Stimulated activated CD4-positive, alpha-beta T cell treated with anti-CD3 and anti-CD28 coated beads, Interleukin-1b, Interleukin-23, amount 100 ng/mL, for 24 hours (primary cell): Measurements from ENCODE around the gene NT5M.

ENCODE experiments used
- DNase-seq, 4 experiments: peaks; one replicate each; pipeline ENCODE4 v3.0.0-alpha.2; 2020; ENCODE audit warnings: low read depth in 4 of 4, low spot score in 1 of 4

NT5M gene

GRCh38 chr17:17342242-17342945, 39.2 kb downstream of the NT5M start:
- DNase-seq, result no peak

- DNase-seq, result no peak
These were observed 40.1 kb downstream of the NT5M start for GRCh38 chr17:17343160-17343735.

DNA sequence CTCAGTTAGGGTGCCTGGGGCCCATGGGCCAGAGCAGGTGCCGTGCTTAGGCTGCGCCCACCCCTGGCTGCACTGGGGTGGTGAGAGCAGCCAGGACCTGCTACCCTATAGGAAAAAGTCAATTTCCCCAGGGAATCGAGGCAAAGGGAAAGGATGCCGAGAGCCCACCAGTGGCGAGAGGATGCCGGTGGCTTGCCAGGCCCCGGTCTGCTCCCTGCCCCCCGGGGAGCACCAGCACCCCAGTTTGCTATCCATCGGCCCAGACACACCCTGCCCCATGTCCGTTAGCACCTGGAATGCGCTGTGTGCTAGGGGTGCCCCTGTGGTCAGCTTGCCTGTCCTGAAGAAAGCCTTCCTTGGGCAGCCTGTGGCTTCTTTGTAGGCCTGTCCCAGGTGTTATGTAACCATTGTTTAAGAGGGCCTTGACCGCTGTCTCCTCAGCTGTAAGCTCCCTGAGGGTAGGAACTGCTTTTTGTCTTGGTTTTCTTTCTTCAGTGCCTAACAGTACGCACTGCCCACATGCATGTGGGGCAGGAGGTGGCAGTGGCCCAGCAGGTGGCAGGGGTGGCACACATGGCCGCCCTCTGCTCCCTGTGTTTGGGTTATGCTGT, 40.8 kb downstream of the NT5M start:
- no peak for DNase-seq

DNA sequence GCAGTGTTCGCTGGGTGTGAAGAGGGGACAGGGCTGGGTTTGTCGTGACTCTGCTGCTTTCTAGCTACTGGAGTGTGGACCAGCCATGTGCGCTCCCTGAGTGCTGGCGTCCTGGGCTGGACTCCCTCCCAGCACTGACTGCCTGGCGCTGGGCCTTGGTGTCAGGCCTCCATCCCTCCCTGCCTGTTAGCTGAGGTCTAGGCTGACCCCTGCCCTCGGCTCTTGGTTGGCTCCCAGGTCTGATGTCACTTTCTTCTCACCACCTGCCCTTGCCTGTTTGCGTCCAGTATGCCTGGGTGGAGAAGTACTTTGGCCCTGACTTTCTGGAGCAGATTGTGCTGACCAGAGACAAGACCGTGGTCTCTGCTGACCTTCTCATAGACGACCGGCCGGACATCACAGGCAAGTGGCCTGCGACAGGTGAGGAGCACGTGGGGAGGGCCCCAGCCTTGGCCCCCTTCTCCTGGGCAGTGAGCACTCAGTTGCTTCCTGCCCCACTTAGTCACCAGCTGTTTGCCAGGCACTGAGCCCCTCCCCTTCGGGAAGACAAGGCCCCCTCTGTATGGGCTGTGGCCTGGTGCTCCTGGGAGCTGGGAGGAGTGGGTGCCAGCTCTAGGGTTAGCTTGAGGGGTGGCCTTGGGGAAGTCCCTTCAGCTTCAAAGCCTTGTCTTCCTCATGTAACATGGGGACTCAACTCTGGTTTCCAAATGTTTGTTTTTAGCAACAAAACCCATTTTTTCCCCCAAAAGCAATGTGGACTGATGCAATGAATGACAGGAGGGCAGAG, 41.5 kb downstream of the NT5M start:
- no peak for DNase-seq

- DNase-seq, result no peak
These were observed 42.1 kb downstream of the NT5M start for GRCh38 chr17:17345294-17345597.

DNA sequence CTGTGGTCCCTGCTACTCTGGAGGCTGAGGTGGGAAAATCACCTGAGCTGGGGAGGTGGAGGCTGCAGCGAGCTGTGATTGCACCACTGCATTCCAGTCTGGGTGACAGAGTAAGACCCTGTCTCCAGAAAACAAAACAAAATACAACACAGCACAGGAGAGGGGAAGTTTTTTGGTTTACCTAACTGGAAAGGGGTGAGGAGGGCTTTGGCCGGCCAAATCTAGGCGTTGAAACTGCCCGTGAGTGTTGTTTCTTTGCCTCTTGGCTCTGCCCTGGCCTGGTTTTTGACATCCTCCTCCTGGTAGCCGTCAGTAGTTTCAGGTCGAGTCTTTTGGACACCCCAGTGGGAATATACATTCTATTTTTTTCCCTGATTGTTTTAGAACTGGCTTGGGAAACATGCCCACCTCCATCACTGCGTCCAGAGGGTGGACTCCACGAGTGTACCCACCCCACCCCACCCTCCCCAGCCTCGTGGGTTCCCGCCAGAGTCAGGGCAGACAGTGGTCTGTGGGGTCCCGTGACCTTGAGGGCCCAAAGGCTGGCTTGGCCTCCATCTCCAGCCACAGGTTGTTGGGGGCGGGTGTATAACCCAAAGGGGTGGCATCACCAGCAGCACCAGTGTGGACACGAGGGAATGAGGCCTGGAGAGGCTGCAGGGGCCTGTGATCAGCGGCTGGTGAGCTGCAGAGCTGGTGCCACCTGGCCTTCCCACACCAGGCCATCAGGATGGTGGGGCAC, 42.7 kb downstream of the NT5M start:
- DNase-seq, result no peak

DNA sequence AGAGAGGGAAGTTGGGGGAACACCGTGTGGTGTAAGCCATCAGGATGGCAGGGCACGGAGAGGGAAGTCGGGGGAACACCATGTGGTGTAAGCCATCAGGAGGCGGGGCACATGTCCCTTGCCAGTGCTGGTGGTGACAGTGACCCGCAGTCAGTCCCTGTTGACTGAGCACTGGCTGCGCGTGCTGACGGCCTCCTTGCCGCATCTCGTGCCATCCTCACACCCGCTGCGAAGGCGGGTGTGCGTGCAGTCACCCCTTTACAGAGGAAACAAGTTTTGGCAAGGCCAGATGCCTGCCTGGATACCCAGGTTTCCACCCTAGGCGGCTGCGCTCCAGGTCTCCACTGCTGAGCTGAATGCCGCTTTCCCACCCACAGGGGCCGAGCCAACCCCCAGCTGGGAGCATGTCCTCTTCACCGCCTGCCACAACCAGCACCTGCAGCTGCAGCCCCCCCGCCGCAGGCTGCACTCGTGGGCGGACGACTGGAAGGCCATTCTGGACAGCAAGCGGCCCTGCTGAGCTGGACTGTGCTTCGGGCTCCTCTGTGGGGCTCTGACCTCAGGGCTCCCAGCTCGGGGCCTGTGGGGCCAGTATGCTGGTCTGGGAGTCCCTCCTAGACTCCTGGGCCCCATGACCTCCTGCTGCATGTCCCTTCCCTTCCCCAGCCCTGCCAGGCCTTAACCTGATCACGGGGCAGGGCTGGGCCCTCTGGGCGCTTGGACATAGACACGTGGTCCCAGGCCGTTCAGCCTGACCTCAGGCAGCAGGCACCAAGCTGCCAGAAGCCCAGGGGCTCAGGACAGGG, 43.5 kb downstream of the NT5M start:
- DNase-seq, result no peak

- DNase-seq, result no peak
These were observed 44.2 kb downstream of the NT5M start for GRCh38 chr17:17347234-17347955.

DNA sequence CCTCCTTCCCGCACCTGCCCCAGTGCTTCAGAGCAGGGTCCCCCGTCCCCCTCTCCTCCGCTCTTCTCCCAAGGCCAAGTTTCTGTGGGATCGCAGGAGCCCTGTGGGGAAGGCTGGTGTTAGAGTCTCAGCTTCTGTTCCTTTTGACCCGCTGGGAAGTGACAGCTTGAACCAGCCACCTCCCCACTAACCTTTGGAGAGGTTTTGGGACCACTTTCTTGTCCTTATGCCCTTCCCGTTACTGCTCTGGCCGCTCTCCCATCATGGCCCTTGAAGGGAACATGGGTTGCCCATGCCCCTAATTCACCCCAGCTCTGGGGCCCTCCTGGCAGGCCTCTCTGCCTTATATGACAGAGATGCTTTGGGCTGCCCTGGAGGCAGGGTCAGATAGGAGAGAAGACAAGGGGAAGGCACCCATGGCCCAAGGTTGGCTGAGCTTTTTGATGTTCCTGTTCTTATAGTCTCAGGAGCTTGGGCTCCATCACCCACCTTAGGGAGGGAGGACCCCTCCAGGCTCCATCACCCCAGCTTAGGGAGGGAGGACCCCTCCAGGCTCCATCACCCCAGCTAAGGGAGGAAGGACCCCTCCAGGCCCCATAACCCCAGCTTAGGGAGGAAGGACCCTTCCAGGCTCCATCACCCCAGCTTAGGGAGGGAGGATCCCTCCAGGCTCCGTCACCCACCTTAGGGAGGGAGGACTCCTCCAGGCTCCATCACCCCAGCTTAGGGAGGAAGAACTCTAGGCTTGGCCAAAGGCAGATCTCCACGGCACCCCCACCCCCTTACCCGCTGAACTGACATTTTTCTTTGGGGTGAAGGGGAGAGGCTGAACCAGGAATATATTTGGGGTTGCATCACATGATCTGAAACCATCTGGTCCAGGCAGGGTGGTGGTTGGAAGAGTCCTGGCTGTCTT, 45.0 kb downstream of the NT5M start:
- no peak for DNase-seq

- no peak for DNase-seq
These were observed 45.9 kb downstream of the NT5M start for GRCh38 chr17:17348872-17349723.

GRCh38 chr17:17349724-17350106, 46.5 kb downstream of the NT5M start:
- no peak for DNase-seq

DNA sequence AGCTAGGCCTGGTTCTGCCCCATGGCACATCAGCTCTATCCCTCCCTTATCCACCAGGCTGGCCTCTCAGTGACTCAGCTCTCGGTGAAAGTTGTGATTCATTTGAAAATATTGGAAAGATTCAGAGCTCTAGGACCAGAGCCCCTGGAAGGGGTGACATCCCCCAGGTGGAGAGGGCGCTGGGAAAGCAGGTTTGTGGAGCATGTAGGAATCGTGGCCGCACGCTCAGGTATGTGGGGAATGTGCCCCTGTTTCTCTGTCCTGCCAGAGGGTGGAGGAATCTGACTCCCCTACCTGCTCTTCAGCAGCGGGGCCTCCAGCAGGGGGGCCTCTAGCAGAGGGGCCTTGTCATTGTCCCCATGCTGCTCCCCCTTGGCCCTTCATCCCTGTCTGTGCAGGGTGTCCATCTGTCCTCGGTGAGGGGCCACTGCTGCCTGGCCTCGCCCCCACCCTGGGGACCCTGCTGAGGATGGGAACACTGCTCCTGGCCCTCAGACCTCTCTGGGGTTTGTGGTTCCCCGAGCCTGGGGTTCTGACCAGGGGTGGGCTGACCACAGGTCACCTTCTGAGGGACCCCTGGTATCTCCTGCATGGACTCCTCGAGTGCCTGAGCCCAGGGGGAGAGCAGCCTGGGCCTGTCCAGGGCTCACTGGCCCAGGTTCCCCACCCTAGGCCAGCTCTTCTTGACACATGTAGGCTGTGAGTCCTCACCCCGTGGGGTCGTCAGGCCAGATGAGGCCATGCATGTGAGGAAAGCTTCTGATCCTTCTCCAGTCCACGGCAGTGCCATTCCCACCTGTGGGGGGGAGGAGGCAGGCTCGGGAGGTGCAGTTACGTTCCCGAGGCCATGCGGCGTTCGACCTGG, 47.5 kb downstream of the NT5M start:
- no peak for DNase-seq

DNA sequence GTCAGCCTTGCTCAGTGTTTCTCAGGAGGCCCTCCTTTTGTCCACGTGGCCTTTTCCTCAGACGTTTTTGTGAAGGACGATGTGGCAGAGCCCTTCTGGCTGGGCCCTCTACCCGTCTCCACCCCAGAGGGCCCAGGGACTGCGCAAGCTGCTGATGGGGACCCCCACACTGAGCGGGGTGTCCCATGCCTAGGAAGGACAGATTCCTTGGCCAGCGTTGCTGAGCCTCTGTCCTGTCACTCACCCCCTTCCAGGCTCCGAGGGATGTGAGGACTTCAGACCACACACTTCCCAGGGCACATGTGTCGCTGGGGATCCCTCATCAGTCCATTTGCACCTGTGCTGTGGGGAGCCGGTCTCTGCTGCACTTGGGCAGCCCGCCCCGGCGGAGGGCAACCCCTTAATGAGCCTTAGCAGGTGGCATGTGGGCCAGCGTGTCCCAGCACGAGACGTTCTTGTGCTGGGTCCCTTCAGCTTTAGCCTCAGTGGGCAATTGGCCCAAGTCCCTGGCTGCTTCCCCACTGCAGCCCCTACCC, 48.3 kb downstream of the NT5M start:
- DNase-seq, result no peak

DNA sequence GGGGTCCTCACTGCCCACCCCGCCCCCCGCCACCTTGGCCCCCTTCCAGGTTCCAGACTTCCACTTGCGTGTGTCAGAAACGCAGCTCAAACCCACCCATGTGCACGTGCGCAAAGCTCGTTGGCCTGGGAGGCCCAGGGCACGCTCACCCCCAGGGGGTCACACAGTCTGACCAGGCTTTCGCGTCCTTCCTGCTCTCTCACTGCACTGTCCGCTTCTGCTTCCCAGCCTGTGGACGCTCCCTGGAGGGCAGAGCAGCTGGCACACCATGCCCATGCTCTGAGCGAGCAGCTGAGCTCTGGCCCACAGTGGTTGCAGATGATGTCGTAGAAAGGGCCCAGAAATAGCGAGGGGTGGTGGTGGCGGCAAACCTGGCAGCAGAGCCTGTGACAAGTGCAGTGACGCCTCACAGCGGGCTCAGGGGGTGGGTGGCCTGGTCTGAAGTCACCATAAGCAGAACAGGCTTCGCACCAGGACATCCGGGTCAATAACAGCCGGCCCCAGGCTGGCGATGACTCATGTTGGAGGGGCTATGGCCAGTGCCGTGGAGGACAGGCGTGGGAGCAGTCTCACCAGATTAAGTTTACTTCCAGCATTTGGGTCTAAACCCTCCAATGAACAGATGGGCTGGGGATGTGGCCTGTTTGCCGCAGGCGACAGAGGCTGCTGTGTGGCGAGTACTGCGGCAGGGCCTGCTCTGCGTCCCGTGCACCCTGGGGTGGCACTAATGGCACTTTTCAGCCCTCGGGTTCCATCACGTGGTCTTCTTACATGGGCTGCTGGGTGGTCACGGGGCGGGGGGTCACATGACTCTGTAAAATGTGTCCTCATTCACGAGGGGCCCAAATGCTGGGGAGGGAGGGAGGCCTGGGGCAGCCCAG, 49.0 kb downstream of the NT5M start:
- no peak for DNase-seq

DNA sequence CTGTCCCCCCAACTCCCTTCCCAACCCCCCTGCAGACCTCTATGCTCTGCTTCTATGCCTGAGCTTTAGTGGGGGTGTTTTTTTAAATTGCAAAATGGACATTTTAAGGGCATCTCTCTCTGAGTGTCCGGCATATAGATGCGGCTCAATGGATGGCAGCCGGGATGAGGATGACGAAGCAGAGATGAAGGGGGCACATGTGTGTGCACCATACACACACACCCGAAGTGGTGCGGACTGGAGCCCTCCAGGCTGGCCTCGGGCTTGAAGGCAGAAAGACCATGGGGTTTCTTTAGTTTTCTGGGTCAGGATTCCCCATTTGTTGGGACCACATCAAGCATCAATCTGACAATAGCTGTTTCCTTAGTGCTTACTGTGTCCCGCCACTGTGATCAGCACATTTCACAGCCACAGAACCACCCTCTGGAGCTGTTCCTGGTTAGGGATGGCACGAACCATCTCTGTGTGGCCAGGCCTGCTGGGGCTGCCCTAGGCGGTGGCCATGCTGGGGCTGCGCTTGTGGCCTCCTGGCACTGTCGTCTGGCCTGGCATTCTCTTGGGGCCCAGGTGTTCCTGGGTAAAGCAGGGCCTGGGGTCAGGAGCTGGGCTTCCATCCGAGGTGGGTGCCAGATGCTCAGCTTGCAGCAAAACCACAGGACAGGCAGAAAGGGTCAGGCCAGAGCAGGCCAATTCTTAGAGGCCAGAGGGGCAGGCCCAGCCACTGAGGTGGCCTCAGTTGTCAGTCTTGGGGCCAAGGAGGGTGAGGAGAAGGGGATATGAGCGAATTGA, 49.9 kb downstream of the NT5M start:
- no peak for DNase-seq
